ENCODE data around the gene METTL16. TPM values are rescaled to one million over a fixed set of nuclear protein-coding genes. Genes with fewer than 3 reads are reported as not detected.

METTL16 gene
- total and polyA plus RNA-seq, 2 experiments from 2014 or later, result 40.1 to 80.8 TPM

DNA sequence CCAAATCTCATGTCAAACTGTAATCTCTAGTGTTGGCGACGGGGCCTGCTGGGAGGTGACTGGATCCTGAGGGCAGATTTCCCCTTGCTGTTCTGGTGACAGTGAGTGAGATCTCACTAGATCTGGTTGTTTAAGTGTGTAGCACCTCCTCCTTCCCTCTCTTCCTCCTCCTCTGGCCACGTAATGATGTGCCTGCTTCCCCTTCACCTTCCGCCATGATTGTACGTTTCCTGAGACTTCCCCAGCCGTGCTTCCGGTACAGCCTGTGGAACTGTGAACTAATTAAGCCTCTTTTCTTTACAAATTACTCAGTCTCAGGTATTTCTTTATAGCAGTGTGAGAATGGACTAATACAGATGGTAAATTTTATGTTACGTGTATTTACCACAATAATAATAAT lies 49.2 kb downstream of the METTL16 start:
- no peak for ATAC-seq
- Mint-ChIP-seq H3K4me1 (no peaks in the 10 kb centered on the region), H3K36me3 (ENCODE audit: low read depth) (peaks cover 64% of the 10 kb centered on the region), H3K4me3 (no peak overlapping the region; the same call in 2 of the 3 replicates), H3K27ac (no peak overlapping the region), H3K9me3 (no peaks in the 10 kb centered on the region), H3K27me3 (ENCODE audit: insufficient read depth, low read depth, poor library complexity) (no peaks in the 10 kb centered on the region)
- no peaks in the 10 kb centered on the region; the same call in 1 of the 2 replicates for H3K79me2 ChIP-seq (replicated peaks; ENCODE audit: insufficient read depth)
- H3K27me3 ChIP-seq (ENCODE audit: insufficient read depth), result no peaks in the 10 kb centered on the region
- H3K36me3 ChIP-seq (ENCODE audit: insufficient read depth), result peaks cover 22% of the 10 kb centered on the region
- H3K9me2 ChIP-seq (ENCODE audit: insufficient read depth), result no peaks in the 10 kb centered on the region
- H3K4me1 ChIP-seq (ENCODE audit: insufficient read depth), result no peaks in the 10 kb centered on the region
- H3K27ac ChIP-seq (ENCODE audit: low read depth), result no peak overlapping the region
- no peak overlapping the region for H3K4me3 ChIP-seq
- no peak for DNase-seq (ENCODE audit: low spot score)
- H3K4me2 ChIP-seq, result no peak overlapping the region
- no peak for TF ChIP-seq JUNB (IDR thresholded peaks at IDR 0.05; ENCODE audit: unreplicated experiment)
- TF ChIP-seq, protein P1, sequence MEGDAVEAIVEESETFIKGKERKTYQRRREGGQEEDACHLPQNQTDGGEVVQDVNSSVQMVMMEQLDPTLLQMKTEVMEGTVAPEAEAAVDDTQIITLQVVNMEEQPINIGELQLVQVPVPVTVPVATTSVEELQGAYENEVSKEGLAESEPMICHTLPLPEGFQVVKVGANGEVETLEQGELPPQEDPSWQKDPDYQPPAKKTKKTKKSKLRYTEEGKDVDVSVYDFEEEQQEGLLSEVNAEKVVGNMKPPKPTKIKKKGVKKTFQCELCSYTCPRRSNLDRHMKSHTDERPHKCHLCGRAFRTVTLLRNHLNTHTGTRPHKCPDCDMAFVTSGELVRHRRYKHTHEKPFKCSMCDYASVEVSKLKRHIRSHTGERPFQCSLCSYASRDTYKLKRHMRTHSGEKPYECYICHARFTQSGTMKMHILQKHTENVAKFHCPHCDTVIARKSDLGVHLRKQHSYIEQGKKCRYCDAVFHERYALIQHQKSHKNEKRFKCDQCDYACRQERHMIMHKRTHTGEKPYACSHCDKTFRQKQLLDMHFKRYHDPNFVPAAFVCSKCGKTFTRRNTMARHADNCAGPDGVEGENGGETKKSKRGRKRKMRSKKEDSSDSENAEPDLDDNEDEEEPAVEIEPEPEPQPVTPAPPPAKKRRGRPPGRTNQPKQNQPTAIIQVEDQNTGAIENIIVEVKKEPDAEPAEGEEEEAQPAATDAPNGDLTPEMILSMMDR (conservative IDR thresholded peaks at IDR 0.05; ENCODE audit: low read depth in 2 of 2), result no peak
- no peak for TF ChIP-seq STAT1 (IDR thresholded peaks at IDR 0.05; ENCODE audit: unreplicated experiment)
- TF ChIP-seq POLR2AphosphoS5 (IDR thresholded peaks at IDR 0.05; ENCODE audit: low read depth), result no peak
- TF ChIP-seq, protein P2, sequence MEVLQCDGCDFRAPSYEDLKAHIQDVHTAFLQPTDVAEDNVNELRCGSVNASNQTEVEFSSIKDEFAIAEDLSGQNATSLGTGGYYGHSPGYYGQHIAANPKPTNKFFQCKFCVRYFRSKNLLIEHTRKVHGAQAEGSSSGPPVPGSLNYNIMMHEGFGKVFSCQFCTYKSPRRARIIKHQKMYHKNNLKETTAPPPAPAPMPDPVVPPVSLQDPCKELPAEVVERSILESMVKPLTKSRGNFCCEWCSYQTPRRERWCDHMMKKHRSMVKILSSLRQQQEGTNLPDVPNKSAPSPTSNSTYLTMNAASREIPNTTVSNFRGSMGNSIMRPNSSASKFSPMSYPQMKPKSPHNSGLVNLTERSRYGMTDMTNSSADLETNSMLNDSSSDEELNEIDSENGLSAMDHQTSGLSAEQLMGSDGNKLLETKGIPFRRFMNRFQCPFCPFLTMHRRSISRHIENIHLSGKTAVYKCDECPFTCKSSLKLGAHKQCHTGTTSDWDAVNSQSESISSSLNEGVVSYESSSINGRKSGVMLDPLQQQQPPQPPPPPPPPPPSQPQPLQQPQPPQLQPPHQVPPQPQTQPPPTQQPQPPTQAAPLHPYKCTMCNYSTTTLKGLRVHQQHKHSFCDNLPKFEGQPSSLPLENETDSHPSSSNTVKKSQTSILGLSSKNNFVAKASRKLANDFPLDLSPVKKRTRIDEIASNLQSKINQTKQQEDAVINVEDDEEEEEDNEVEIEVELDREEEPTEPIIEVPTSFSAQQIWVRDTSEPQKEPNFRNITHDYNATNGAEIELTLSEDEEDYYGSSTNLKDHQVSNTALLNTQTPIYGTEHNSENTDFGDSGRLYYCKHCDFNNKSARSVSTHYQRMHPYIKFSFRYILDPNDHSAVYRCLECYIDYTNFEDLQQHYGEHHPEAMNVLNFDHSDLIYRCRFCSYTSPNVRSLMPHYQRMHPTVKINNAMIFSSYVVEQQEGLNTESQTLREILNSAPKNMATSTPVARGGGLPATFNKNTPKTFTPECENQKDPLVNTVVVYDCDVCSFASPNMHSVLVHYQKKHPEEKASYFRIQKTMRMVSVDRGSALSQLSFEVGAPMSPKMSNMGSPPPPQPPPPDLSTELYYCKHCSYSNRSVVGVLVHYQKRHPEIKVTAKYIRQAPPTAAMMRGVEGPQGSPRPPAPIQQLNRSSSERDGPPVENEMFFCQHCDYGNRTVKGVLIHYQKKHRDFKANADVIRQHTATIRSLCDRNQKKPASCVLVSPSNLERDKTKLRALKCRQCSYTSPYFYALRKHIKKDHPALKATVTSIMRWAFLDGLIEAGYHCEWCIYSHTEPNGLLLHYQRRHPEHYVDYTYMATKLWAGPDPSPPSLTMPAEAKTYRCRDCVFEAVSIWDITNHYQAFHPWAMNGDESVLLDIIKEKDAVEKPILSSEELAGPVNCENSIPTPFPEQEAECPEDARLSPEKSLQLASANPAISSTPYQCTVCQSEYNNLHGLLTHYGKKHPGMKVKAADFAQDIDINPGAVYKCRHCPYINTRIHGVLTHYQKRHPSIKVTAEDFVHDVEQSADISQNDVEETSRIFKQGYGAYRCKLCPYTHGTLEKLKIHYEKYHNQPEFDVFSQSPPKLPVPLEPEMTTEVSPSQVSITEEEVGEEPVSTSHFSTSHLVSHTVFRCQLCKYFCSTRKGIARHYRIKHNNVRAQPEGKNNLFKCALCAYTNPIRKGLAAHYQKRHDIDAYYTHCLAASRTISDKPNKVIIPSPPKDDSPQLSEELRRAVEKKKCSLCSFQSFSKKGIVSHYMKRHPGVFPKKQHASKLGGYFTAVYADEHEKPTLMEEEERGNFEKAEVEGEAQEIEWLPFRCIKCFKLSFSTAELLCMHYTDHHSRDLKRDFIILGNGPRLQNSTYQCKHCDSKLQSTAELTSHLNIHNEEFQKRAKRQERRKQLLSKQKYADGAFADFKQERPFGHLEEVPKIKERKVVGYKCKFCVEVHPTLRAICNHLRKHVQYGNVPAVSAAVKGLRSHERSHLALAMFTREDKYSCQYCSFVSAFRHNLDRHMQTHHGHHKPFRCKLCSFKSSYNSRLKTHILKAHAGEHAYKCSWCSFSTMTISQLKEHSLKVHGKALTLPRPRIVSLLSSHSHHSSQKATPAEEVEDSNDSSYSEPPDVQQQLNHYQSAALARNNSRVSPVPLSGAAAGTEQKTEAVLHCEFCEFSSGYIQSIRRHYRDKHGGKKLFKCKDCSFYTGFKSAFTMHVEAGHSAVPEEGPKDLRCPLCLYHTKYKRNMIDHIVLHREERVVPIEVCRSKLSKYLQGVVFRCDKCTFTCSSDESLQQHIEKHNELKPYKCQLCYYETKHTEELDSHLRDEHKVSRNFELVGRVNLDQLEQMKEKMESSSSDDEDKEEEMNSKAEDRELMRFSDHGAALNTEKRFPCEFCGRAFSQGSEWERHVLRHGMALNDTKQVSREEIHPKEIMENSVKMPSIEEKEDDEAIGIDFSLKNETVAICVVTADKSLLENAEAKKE (CRISPR knock-in tag; IDR thresholded peaks at IDR 0.05), result no peak
- TF ChIP-seq NANOG (IDR thresholded peaks at IDR 0.05; ENCODE audit: borderline replicate concordance), result no peak
- no peak for TF ChIP-seq CREB1 (CRISPR knock-in tag; IDR thresholded peaks at IDR 0.05; ENCODE audit: low read depth)
- no peak for TF ChIP-seq ZNF114 (CRISPR knock-in tag; IDR thresholded peaks at IDR 0.05)
- TF ChIP-seq EZH2phosphoT487 (IDR thresholded peaks at IDR 0.05; ENCODE audit: unreplicated experiment), result no peak
- TF ChIP-seq, protein P3, sequence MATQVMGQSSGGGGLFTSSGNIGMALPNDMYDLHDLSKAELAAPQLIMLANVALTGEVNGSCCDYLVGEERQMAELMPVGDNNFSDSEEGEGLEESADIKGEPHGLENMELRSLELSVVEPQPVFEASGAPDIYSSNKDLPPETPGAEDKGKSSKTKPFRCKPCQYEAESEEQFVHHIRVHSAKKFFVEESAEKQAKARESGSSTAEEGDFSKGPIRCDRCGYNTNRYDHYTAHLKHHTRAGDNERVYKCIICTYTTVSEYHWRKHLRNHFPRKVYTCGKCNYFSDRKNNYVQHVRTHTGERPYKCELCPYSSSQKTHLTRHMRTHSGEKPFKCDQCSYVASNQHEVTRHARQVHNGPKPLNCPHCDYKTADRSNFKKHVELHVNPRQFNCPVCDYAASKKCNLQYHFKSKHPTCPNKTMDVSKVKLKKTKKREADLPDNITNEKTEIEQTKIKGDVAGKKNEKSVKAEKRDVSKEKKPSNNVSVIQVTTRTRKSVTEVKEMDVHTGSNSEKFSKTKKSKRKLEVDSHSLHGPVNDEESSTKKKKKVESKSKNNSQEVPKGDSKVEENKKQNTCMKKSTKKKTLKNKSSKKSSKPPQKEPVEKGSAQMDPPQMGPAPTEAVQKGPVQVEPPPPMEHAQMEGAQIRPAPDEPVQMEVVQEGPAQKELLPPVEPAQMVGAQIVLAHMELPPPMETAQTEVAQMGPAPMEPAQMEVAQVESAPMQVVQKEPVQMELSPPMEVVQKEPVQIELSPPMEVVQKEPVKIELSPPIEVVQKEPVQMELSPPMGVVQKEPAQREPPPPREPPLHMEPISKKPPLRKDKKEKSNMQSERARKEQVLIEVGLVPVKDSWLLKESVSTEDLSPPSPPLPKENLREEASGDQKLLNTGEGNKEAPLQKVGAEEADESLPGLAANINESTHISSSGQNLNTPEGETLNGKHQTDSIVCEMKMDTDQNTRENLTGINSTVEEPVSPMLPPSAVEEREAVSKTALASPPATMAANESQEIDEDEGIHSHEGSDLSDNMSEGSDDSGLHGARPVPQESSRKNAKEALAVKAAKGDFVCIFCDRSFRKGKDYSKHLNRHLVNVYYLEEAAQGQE (IDR thresholded peaks at IDR 0.05; ENCODE audit: unreplicated experiment), result no peak
- no peaks in the 10 kb centered on the region for H3F3A ChIP-seq (replicated peaks; ENCODE audit: low read depth)
- no peaks in the 10 kb centered on the region; the same call in none of the 2 replicates for H4K20me1 ChIP-seq (replicated peaks; ENCODE audit: insufficient read depth)
- no peak overlapping the region for H2AFZ ChIP-seq

All from GM23338 (cell line).